ENCODE data around the gene CDKN2B-AS1. TPM values are rescaled to one million over a fixed set of nuclear protein-coding genes. Genes with fewer than 3 reads are reported as not detected.

Gene CDKN2B-AS1
- total RNA-seq, 1 donor from 2014 or later: 7.1 TPM

- no peak for DNase-seq (ENCODE audit: extremely low read depth, low read depth, low spot score)
These were observed 83.5 kb downstream of the CDKN2B-AS1 start for GRCh38 chr9:22078081-22078480.

- no peak for DNase-seq (ENCODE audit: extremely low read depth, low read depth, low spot score)
These were observed 85.3 kb downstream of the CDKN2B-AS1 start for GRCh38 chr9:22079873-22080341.

GRCh38 chr9:22084336-22085035 is 89.9 kb downstream of the CDKN2B-AS1 start:
- DNase-seq (ENCODE audit: extremely low read depth, low read depth, low spot score): peak; percentile 54

- DNase-seq (ENCODE audit: extremely low read depth, low read depth, low spot score): no peak
These were observed 93.6 kb downstream of the CDKN2B-AS1 start for GRCh38 chr9:22088053-22088716.

- no peak for DNase-seq (ENCODE audit: extremely low read depth, low read depth, low spot score)
These were observed 94.1 kb downstream of the CDKN2B-AS1 start for GRCh38 chr9:22088717-22089061.

GRCh38 chr9:22097707-22098106 is 103.1 kb downstream of the CDKN2B-AS1 start:
- DNase-seq (ENCODE audit: extremely low read depth, low read depth, low spot score): no peak

GRCh38 chr9:22098643-22099332 is 104.2 kb downstream of the CDKN2B-AS1 start:
- no peak for DNase-seq (ENCODE audit: extremely low read depth, low read depth, low spot score)

GRCh38 chr9:22100626-22101025 is 106.0 kb downstream of the CDKN2B-AS1 start:
- DNase-seq (ENCODE audit: extremely low read depth, low read depth, low spot score): no peak

GRCh38 chr9:22102146-22103053 is 107.8 kb downstream of the CDKN2B-AS1 start:
- no peak for DNase-seq (ENCODE audit: extremely low read depth, low read depth, low spot score)

GRCh38 chr9:22103685-22104575 is 109.3 kb downstream of the CDKN2B-AS1 start:
- DNase-seq (ENCODE audit: extremely low read depth, low read depth, low spot score): no peak

GRCh38 chr9:22105005-22105722 is 110.6 kb downstream of the CDKN2B-AS1 start:
- no peak for DNase-seq (ENCODE audit: extremely low read depth, low read depth, low spot score)

GRCh38 chr9:22107202-22108045 is 112.8 kb downstream of the CDKN2B-AS1 start:
- DNase-seq (ENCODE audit: extremely low read depth, low read depth, low spot score): no peak

- no peak for DNase-seq (ENCODE audit: extremely low read depth, low read depth, low spot score)
These were observed 114.2 kb downstream of the CDKN2B-AS1 start for GRCh38 chr9:22108581-22109370.

GRCh38 chr9:22111176-22111953 is 116.8 kb downstream of the CDKN2B-AS1 start:
- DNase-seq (ENCODE audit: extremely low read depth, low read depth, low spot score): no peak

GRCh38 chr9:22111954-22112247 is 117.3 kb downstream of the CDKN2B-AS1 start:
- DNase-seq (ENCODE audit: extremely low read depth, low read depth, low spot score): no peak

- DNase-seq (ENCODE audit: extremely low read depth, low read depth, low spot score): no peak
These were observed 118.6 kb downstream of the CDKN2B-AS1 start for GRCh38 chr9:22112870-22113821.

All from glomerular endothelial cell (primary cell).